Ishikawa (cell line): ENCODE data around the gene SPATA31C2.

Source experiments
- CEBPB ChIP-seq: IDR thresholded peaks from 2 replicates; pipeline ENCODE4 v1.6.1; 2012
- CREB1 ChIP-seq: IDR thresholded peaks from 2 replicates; pipeline ENCODE4 v1.6.1; 2012; ENCODE audit warnings: low read depth
- EGR1 ChIP-seq: IDR thresholded peaks from 2 replicates; pipeline ENCODE4 v1.6.1; 2012
- EP300 ChIP-seq: IDR thresholded peaks from 2 replicates; pipeline ENCODE4 v1.6.1; 2012; ENCODE audit warnings: borderline replicate concordance
- FOXM1 ChIP-seq: IDR thresholded peaks from 2 replicates; pipeline ENCODE4 v1.6.1; 2012; ENCODE audit warnings: low read depth, borderline replicate concordance
- NFIC ChIP-seq: IDR thresholded peaks from 2 replicates; pipeline ENCODE4 v1.6.1; 2012
- RAD21 ChIP-seq: IDR thresholded peaks from 2 replicates; pipeline ENCODE4 v1.6.1; 2012; ENCODE audit warnings: low read depth
- TAF1 ChIP-seq: IDR thresholded peaks from 2 replicates; pipeline ENCODE4 v1.6.1; 2012; ENCODE audit warnings: low read depth, mild to moderate bottlenecking
- TCF12 ChIP-seq: IDR thresholded peaks from 2 replicates; pipeline ENCODE4 v1.6.1; 2012; ENCODE audit warnings: low read depth
- TEAD4 ChIP-seq: IDR thresholded peaks from 2 replicates; pipeline ENCODE4 v1.6.1; 2012
- USF1 ChIP-seq: IDR thresholded peaks from 2 replicates; pipeline ENCODE4 v1.6.1; 2012
- YY1 ChIP-seq: IDR thresholded peaks from 2 replicates; pipeline ENCODE4 v1.6.1; 2012; ENCODE audit warnings: low read depth
- ZBTB7A ChIP-seq: IDR thresholded peaks from 2 replicates; pipeline ENCODE4 v1.6.1; 2012; ENCODE audit warnings: low read depth
- TF ChIP-seq, protein P1 (sequence below): IDR thresholded peaks from 2 replicates; pipeline ENCODE4 v1.6.1; 2012; ENCODE audit warnings: low read depth, mild to moderate bottlenecking
- TF ChIP-seq, protein P2 (sequence below): IDR thresholded peaks from 2 replicates; pipeline ENCODE4 v1.6.1; 2012

Gene SPATA31C2

DNA sequence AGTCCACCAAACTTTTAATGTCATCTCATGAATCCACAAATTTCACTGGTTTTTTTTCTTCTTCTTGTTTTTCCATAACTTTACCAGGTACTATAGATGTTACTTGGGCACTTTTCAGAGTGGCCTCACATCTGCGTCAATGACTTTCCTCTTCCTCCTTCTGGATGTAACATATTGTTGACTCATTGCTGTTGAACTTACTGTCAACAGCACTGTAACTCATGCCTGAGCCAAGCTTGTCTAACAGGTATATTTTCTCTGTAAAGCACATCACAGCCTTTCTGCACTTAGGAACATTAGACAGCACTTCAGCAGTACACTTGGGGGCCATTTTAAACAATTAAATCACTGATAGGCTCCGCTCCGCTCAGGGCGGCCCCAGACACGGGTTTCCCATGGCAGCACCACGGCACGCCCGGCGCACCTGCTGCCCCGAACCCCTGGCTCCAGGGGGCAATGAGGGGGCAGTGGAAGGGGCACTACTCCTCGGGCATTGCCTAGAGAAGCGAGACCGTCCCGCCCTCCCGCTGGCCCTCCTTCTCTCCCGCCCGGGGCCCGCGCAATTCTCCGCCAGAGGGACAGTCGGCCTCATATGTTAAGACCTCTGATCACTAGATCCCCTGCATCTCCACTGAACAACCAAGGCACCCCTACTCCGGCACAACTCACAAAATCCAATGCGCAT is 41.9 kb upstream of the SPATA31C2 start:
- TF ChIP-seq FOXM1 (no peak), EP300 (no peak), NFIC (no peak), EGR1 (no peak), CEBPB (no peak), RAD21 (no peak), CREB1 (no peak), YY1 (no peak), TEAD4 (no peak), TCF12 (no peak)
- TF ChIP-seq, protein P1, sequence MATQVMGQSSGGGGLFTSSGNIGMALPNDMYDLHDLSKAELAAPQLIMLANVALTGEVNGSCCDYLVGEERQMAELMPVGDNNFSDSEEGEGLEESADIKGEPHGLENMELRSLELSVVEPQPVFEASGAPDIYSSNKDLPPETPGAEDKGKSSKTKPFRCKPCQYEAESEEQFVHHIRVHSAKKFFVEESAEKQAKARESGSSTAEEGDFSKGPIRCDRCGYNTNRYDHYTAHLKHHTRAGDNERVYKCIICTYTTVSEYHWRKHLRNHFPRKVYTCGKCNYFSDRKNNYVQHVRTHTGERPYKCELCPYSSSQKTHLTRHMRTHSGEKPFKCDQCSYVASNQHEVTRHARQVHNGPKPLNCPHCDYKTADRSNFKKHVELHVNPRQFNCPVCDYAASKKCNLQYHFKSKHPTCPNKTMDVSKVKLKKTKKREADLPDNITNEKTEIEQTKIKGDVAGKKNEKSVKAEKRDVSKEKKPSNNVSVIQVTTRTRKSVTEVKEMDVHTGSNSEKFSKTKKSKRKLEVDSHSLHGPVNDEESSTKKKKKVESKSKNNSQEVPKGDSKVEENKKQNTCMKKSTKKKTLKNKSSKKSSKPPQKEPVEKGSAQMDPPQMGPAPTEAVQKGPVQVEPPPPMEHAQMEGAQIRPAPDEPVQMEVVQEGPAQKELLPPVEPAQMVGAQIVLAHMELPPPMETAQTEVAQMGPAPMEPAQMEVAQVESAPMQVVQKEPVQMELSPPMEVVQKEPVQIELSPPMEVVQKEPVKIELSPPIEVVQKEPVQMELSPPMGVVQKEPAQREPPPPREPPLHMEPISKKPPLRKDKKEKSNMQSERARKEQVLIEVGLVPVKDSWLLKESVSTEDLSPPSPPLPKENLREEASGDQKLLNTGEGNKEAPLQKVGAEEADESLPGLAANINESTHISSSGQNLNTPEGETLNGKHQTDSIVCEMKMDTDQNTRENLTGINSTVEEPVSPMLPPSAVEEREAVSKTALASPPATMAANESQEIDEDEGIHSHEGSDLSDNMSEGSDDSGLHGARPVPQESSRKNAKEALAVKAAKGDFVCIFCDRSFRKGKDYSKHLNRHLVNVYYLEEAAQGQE = no peak
- TF ChIP-seq, protein P2, sequence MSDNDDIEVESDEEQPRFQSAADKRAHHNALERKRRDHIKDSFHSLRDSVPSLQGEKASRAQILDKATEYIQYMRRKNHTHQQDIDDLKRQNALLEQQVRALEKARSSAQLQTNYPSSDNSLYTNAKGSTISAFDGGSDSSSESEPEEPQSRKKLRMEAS = no peak

- TF ChIP-seq EP300 (no peak), EGR1 (no peak), TAF1 (no peak), CEBPB (no peak), TCF12 (no peak), TEAD4 (no peak), CREB1 (no peak), ZBTB7A (no peak), YY1 (no peak), RAD21 (no peak), FOXM1 (no peak), NFIC (no peak), USF1 (no peak)
- TF ChIP-seq, protein P1 = no peak
- TF ChIP-seq, protein P2 = no peak
These were observed 40.8 kb upstream of the SPATA31C2 start for GRCh38 chr9:88179062-88179521.

- no peak for TF ChIP-seq TCF12
- TF ChIP-seq ZBTB7A = no peak
- TF ChIP-seq CEBPB = no peak
- TF ChIP-seq EP300 = no peak
- TF ChIP-seq YY1 = no peak
- TF ChIP-seq CREB1 = no peak
- TF ChIP-seq RAD21 = no peak
- TF ChIP-seq TAF1 = no peak
- no peak for TF ChIP-seq TEAD4
- no peak for TF ChIP-seq FOXM1
- TF ChIP-seq USF1 = no peak
- no peak for TF ChIP-seq NFIC
- TF ChIP-seq, protein P1 = no peak
- TF ChIP-seq, protein P2 = no peak
- TF ChIP-seq EGR1 = no peak
These were observed 40.4 kb upstream of the SPATA31C2 start for GRCh38 chr9:88178641-88179040.

- TF ChIP-seq TCF12 = no peak
- no peak for TF ChIP-seq EGR1
- TF ChIP-seq, protein P2 = no peak
- TF ChIP-seq, protein P1 = no peak
- TF ChIP-seq NFIC = no peak
- no peak for TF ChIP-seq EP300
- no peak for TF ChIP-seq USF1
- TF ChIP-seq FOXM1 = no peak
- TF ChIP-seq TEAD4 = no peak
These were observed 39.1 kb upstream of the SPATA31C2 start for GRCh38 chr9:88177371-88177770.
